ENCODE measurements around the gene CEPT1.

Gene CEPT1

DNA sequence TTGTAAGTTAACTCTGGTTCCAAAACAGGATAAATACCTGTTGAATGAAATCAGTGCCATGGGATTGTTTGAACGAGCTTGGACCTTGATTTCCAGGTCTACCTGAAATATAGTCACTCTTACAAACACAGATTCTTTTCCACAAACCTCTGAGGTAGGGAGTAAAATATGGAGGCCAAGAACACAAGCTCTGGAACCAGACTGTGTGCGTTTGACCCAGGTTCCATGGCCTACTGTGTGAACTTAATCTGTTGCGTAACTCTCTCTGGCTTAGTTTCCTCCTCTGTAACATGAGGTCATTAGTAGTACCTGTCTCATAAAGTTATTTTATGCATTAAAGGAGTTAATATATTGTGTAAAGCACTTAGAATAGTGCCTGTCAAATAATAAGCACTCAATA, 35.3 kb downstream of the CEPT1 start:
- H3K4me1 ChIP-seq: no peaks in the 10 kb centered on the region
- no peaks in the 10 kb centered on the region for H3K79me2 ChIP-seq
- H3K9ac ChIP-seq: no peak overlapping the region
- H3K27me3 ChIP-seq (ENCODE audit: control insufficient read depth, insufficient read depth, low read length): no peaks in the 10 kb centered on the region
- H3K4me2 ChIP-seq (ENCODE audit: low read length): no peak overlapping the region
- no peak overlapping the region for H2AFZ ChIP-seq
- H3K27ac ChIP-seq: no peak overlapping the region
- no peaks in the 10 kb centered on the region for H3K9me3 ChIP-seq (ENCODE audit: control insufficient read depth, low read length)
- H3K36me3 ChIP-seq (ENCODE audit: control insufficient read depth, insufficient read depth, low read length): no peaks in the 10 kb centered on the region
- no peak for TF ChIP-seq CTCF (IDR thresholded peaks at IDR 0.05)
- H3K4me3 ChIP-seq (ENCODE audit: low read depth, low read length): no peak overlapping the region

DNA sequence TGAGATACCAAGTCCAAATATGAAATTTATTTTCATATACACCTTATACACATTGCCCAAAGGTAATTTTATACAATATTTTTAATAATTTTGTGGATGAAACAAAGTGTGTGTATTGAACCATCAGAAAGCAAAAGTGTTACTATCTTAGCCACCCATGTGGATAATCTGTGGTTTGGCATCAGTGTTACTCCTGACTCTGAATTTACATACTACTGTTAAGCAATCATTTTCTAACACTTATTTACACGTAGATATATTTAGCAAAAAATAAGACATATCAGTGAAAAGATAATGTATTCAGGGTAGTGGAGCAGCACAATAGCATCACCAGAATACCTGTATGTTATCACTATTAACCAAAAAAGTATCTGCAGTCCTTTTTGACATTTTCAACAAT, 36.7 kb downstream of the CEPT1 start:
- TF ChIP-seq CTCF (IDR thresholded peaks at IDR 0.05): no peak
- no peak overlapping the region for H2AFZ ChIP-seq
- H3K79me2 ChIP-seq: no peaks in the 10 kb centered on the region
- H3K9ac ChIP-seq: no peak overlapping the region
- H3K27me3 ChIP-seq (ENCODE audit: control insufficient read depth, insufficient read depth, low read length): no peaks in the 10 kb centered on the region
- H3K36me3 ChIP-seq (ENCODE audit: control insufficient read depth, insufficient read depth, low read length): no peaks in the 10 kb centered on the region
- no peak overlapping the region for H3K27ac ChIP-seq
- no peaks in the 10 kb centered on the region for H3K4me1 ChIP-seq
- H3K9me3 ChIP-seq (ENCODE audit: control insufficient read depth, low read length): no peaks in the 10 kb centered on the region
- H3K4me3 ChIP-seq (ENCODE audit: low read depth, low read length): no peak overlapping the region
- no peak overlapping the region for H3K4me2 ChIP-seq (ENCODE audit: low read length)

DNA sequence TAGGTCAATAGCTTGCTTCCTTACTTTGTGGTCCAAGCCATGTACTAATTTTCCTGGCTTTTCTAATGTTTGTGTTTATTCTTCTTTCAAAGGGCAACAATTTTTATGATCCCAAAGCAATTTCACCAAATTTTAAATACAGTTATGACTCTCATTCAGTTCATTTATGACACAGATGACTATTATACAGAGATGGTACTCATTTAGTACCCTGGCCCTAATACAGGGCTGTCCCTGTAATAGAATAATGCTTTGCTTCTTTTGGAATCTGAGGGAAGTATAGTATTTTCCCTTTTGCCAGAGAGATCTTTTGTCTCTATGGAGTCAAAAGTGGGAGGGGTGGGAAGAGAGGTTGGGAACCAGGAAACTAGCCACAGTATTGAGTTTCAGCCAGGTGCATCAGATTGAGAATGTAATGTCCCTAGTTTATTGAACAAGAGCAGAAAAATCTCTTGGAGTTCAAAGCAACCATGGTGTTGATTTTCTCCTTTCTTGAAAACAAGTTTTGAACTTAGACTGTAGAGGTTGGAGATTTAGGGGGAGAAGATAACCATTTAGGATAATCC, 40.0 kb downstream of the CEPT1 start:
- Histone ChIP-seq H2AFZ (no peak overlapping the region), H3K4me3 (ENCODE audit: low read depth, low read length) (no peak overlapping the region), H3K4me2 (ENCODE audit: low read length) (no peak overlapping the region), H3K27ac (no peak overlapping the region), H3K4me1 (no peaks in the 10 kb centered on the region), H3K9ac (no peak overlapping the region), H3K27me3 (ENCODE audit: control insufficient read depth, insufficient read depth, low read length) (no peaks in the 10 kb centered on the region), H3K79me2 (no peaks in the 10 kb centered on the region), H3K9me3 (ENCODE audit: control insufficient read depth, low read length) (no peaks in the 10 kb centered on the region), H3K36me3 (ENCODE audit: control insufficient read depth, insufficient read depth, low read length) (no peaks in the 10 kb centered on the region)
- TF ChIP-seq CTCF (IDR thresholded peaks at IDR 0.05): no peak

DNA sequence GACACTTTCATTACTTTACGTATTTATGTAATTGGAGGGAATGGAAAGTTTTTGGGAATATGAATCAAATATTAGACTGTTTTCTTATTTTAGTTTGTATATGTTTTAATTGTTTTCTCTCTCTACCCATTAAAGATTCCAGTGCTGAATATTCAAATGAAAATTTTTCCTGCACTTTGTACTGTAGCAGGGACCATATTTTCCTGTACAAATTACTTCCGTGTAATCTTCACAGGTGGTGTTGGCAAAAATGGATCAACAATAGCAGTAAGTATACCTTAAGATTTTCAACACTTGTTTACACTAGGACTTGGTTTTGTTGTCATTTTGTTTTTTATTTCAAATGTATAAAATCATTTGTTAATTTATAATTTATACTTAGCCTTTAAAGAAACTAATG, 42.0 kb downstream of the CEPT1 start:
- Histone ChIP-seq H3K27me3 (ENCODE audit: control insufficient read depth, insufficient read depth, low read length) (no peaks in the 10 kb centered on the region), H2AFZ (no peak overlapping the region), H3K9ac (no peak overlapping the region), H3K9me3 (ENCODE audit: control insufficient read depth, low read length) (no peaks in the 10 kb centered on the region), H3K4me3 (ENCODE audit: low read depth, low read length) (no peak overlapping the region), H3K4me2 (ENCODE audit: low read length) (no peak overlapping the region), H3K79me2 (no peaks in the 10 kb centered on the region), H3K27ac (no peak overlapping the region), H3K36me3 (ENCODE audit: control insufficient read depth, insufficient read depth, low read length) (no peaks in the 10 kb centered on the region), H3K4me1 (no peaks in the 10 kb centered on the region)
- TF ChIP-seq CTCF (IDR thresholded peaks at IDR 0.05): no peak

GRCh38 chr1:111183308-111184069, 43.5 kb downstream of the CEPT1 start:
- no peaks in the 10 kb centered on the region for H3K79me2 ChIP-seq
- H3K27ac ChIP-seq: no peak overlapping the region
- H3K9ac ChIP-seq: no peak overlapping the region
- H3K4me1 ChIP-seq: no peaks in the 10 kb centered on the region
- no peaks in the 10 kb centered on the region for H3K27me3 ChIP-seq (ENCODE audit: control insufficient read depth, insufficient read depth, low read length)
- H3K36me3 ChIP-seq (ENCODE audit: control insufficient read depth, insufficient read depth, low read length): no peaks in the 10 kb centered on the region
- H3K9me3 ChIP-seq (ENCODE audit: control insufficient read depth, low read length): no peaks in the 10 kb centered on the region
- TF ChIP-seq CTCF (IDR thresholded peaks at IDR 0.05): no peak
- no peak overlapping the region for H2AFZ ChIP-seq
- H3K4me3 ChIP-seq (ENCODE audit: low read depth, low read length): no peak overlapping the region
- H3K4me2 ChIP-seq (ENCODE audit: low read length): no peak overlapping the region
